ENCODE data around the gene ARHGEF33.

- TF ChIP-seq ZNF654 (tag by site-specific recombination; IDR thresholded peaks at IDR 0.05; ENCODE audit: low read depth) (no peak), ZNF274 (IDR thresholded peaks at IDR 0.05; ENCODE audit: low read length) (no peak), ZNF274 (tag by site-specific recombination; IDR thresholded peaks at IDR 0.05; ENCODE audit: borderline replicate concordance) (no peak), CTCF (tag by site-specific recombination; IDR thresholded peaks at IDR 0.05) (no peak), ZNF776 (tag by site-specific recombination; IDR thresholded peaks at IDR 0.05; ENCODE audit: borderline replicate concordance) (no peak), ZNF426 (tag by site-specific recombination; IDR thresholded peaks at IDR 0.05) (no peak), ZNF561 (tag by site-specific recombination; IDR thresholded peaks at IDR 0.05; ENCODE audit: borderline replicate concordance) (no peak), HOXA7 (CRISPR knock-in tag; IDR thresholded peaks at IDR 0.05; ENCODE audit: borderline replicate concordance) (no peak), ZNF514 (tag by site-specific recombination; IDR thresholded peaks at IDR 0.05) (no peak), ZNF335 (tag by site-specific recombination; conservative IDR thresholded peaks at IDR 0.05) (no peak)
Measured at GRCh38 chr2:38932586-38932985, 42.9 kb downstream of the ARHGEF33 start.
